Ammon's horn (tissue), 1 donor: ENCODE results near the gene PHC3.
"Not testable (repeated sequence)": the region's sequence is repeated elsewhere in the genome, so short reads cannot be mapped to it uniquely, and the experiment has no call there.

Experiments used
- DNase-seq: peaks from one replicate; pipeline ENCODE4 v3.0.0-alpha.2; 2016; ENCODE audit warnings: low spot score

Gene PHC3

GRCh38 chr3:170130532-170130931, 51.0 kb downstream of the PHC3 start:
- no peak for DNase-seq

GRCh38 chr3:170128977-170129431, 52.5 kb downstream of the PHC3 start:
- DNase-seq, result no peak

- DNase-seq, result peak; percentile 35
Observed at GRCh38 chr3:170128259-170128976, 53.1 kb downstream of the PHC3 start.

- DNase-seq, result no peak
Observed at GRCh38 chr3:170117134-170117533, 64.4 kb downstream of the PHC3 start.

- DNase-seq, result not testable (repeated sequence)
Observed at GRCh38 chr3:170114165-170114564, 67.4 kb downstream of the PHC3 start.

GRCh38 chr3:170111147-170111771, 70.3 kb downstream of the PHC3 start:
- DNase-seq, result no peak

GRCh38 chr3:170109579-170110293, 71.8 kb downstream of the PHC3 start:
- DNase-seq, result no peak

- no peak for DNase-seq
Observed at GRCh38 chr3:170108955-170109354, 72.6 kb downstream of the PHC3 start.

- DNase-seq, result no peak
Observed at GRCh38 chr3:170107941-170108340, 73.6 kb downstream of the PHC3 start.

- DNase-seq, result peak; percentile 44
Observed at GRCh38 chr3:170102431-170102830, 79.1 kb downstream of the PHC3 start.

- DNase-seq, result no peak
Observed at GRCh38 chr3:170100944-170101343, 80.6 kb downstream of the PHC3 start.

- DNase-seq, result no peak
Observed at GRCh38 chr3:170098753-170099152, 82.8 kb downstream of the PHC3 start.

- DNase-seq, result no peak
Observed at GRCh38 chr3:170096342-170096741, 85.2 kb downstream of the PHC3 start.

- no peak for DNase-seq
Observed at GRCh38 chr3:170095771-170096170, 85.8 kb downstream of the PHC3 start.

GRCh38 chr3:170092907-170093306, 88.6 kb downstream of the PHC3 start:
- no peak for DNase-seq

GRCh38 chr3:170090601-170090981, 90.9 kb downstream of the PHC3 start:
- no peak for DNase-seq

GRCh38 chr3:170089862-170090600, 91.5 kb downstream of the PHC3 start:
- no peak for DNase-seq

GRCh38 chr3:170085396-170085795, 96.1 kb downstream of the PHC3 start:
- DNase-seq, result no peak

GRCh38 chr3:170083343-170083742, 98.2 kb downstream of the PHC3 start:
- no peak for DNase-seq

- no peak for DNase-seq
Observed at GRCh38 chr3:170081079-170081741, 100.3 kb downstream of the PHC3 start.

- DNase-seq, result no peak
Observed at GRCh38 chr3:170080605-170081004, 100.9 kb downstream of the PHC3 start.
